ENCODE results near the gene OTOG.

The OTOG gene

GRCh38 chr11:17547051-17547577 is at the start of gene OTOG:
Gene OTOG, plus strand, starts transcription at chr11:17547259. Its CDS starts 114 bp downstream, at chr11:17547373.
- DNase-seq (ENCODE audit: low read depth, low spot score) = peak; percentile 83

- no peak for DNase-seq (ENCODE audit: low read depth, low spot score)
Measured at GRCh38 chr11:17498058-17498457, 49.0 kb upstream of the OTOG start.

GRCh38 chr11:17498475-17498874 is 48.6 kb upstream of the OTOG start:
- no peak for DNase-seq (ENCODE audit: low read depth, low spot score)

- DNase-seq (ENCODE audit: low read depth, low spot score) = no peak
Measured at GRCh38 chr11:17500673-17501072, 46.4 kb upstream of the OTOG start.

GRCh38 chr11:17502630-17503029 is 44.4 kb upstream of the OTOG start:
- no peak for DNase-seq (ENCODE audit: low read depth, low spot score)

GRCh38 chr11:17504330-17505107 is 42.5 kb upstream of the OTOG start:
- no peak for DNase-seq (ENCODE audit: low read depth, low spot score)

GRCh38 chr11:17505146-17505545 is 41.9 kb upstream of the OTOG start:
- no peak for DNase-seq (ENCODE audit: low read depth, low spot score)

GRCh38 chr11:17506314-17506713 is 40.7 kb upstream of the OTOG start:
- no peak for DNase-seq (ENCODE audit: low read depth, low spot score)

GRCh38 chr11:17506942-17507341 is 40.1 kb upstream of the OTOG start:
- DNase-seq (ENCODE audit: low read depth, low spot score) = no peak

- DNase-seq (ENCODE audit: low read depth, low spot score) = no peak
Measured at GRCh38 chr11:17507773-17508172, 39.3 kb upstream of the OTOG start.

GRCh38 chr11:17508306-17508705 is 38.8 kb upstream of the OTOG start:
- DNase-seq (ENCODE audit: low read depth, low spot score) = no peak

GRCh38 chr11:17508791-17509190 is 38.3 kb upstream of the OTOG start:
- DNase-seq (ENCODE audit: low read depth, low spot score) = no peak

GRCh38 chr11:17510507-17511206 is 36.4 kb upstream of the OTOG start:
- no peak for DNase-seq (ENCODE audit: low read depth, low spot score)

- no peak for DNase-seq (ENCODE audit: low read depth, low spot score)
Measured at GRCh38 chr11:17511571-17511970, 35.5 kb upstream of the OTOG start.

- no peak for DNase-seq (ENCODE audit: low read depth, low spot score)
Measured at GRCh38 chr11:17512101-17512500, 35.0 kb upstream of the OTOG start.

- no peak for DNase-seq (ENCODE audit: low read depth, low spot score)
Measured at GRCh38 chr11:17513853-17514252, 33.2 kb upstream of the OTOG start.

- DNase-seq (ENCODE audit: low read depth, low spot score) = no peak
Measured at GRCh38 chr11:17514476-17514875, 32.6 kb upstream of the OTOG start.

GRCh38 chr11:17515443-17516176 is 31.4 kb upstream of the OTOG start:
- no peak for DNase-seq (ENCODE audit: low read depth, low spot score)

GRCh38 chr11:17516551-17517150 is 30.4 kb upstream of the OTOG start:
- no peak for DNase-seq (ENCODE audit: low read depth, low spot score)

GRCh38 chr11:17517186-17517585 is 29.9 kb upstream of the OTOG start:
- no peak for DNase-seq (ENCODE audit: low read depth, low spot score)

- no peak for DNase-seq (ENCODE audit: low read depth, low spot score)
Measured at GRCh38 chr11:17518366-17518765, 28.7 kb upstream of the OTOG start.

Data from iPS DF 19.7 (cell line).